Heart left ventricle (tissue), 16 donors: ENCODE data around the gene DAZAP1. TPM values are rescaled to one million over a fixed set of nuclear protein-coding genes. Genes with fewer than 3 reads are reported as not detected.
A peak's percentile ranks its signal among the peaks of the same experiment; 100 is the strongest.

Experiments
- ATAC-seq, 4 donors: fragments of 200-7000 bp; cut with Tn5 transposase; one replicate each; pipeline ENCODE4 v1.9.1; 2020 to 2022; ENCODE audit warnings: moderate library complexity in 4 of 4, mild to moderate bottlenecking in 3 of 4, moderate number of reproducible peaks in 1 of 4
- DNase-seq, 5 donors: peaks; one replicate each; pipeline ENCODE4 v3.0.0-alpha.2; 2020
- H3K27ac ChIP-seq, 12 donors: fragments of 200-600 bp; sonication (generic) in 4 of 12; one replicate each; pipeline versions ENCODE4 v1.5.0 to v1.8.0; 2016 to 2022; ENCODE audit warnings: mild to moderate bottlenecking in 2 of 12
- H3K27me3 ChIP-seq, 9 donors: fragments of 200-600 bp; sonication (generic) in 2 of 9; one replicate each; pipeline versions ENCODE4 v1.5.1 to v1.8.0; 2016 to 2022; ENCODE audit warnings: mild to moderate bottlenecking in 3 of 9
- H3K36me3 ChIP-seq, 9 donors: fragments of 200-600 bp; sonication (generic) in 2 of 9; one replicate each; pipeline versions ENCODE4 v1.5.0 to v1.8.0; 2018 to 2022; ENCODE audit warnings: mild to moderate bottlenecking in 2 of 9
- H3K4me1 ChIP-seq, 12 donors: fragments of 200-600 bp; sonication (generic) in 4 of 12; one replicate each; pipeline versions ENCODE4 v1.5.0 to v1.8.0; 2016 to 2022; ENCODE audit warnings: mild to moderate bottlenecking in 3 of 12
- H3K4me3 ChIP-seq, 12 donors: fragments of 200-600 bp; sonication (generic) in 4 of 12; one replicate each; pipeline versions ENCODE4 v1.5.0 to v1.8.0; 2017 to 2022; ENCODE audit warnings: mild to moderate bottlenecking in 9 of 12, moderate library complexity in 4 of 12
- H3K9me3 ChIP-seq, 12 donors: fragments of 200-600 bp; sonication (generic) in 4 of 12; one replicate each; pipeline versions ENCODE4 v1.5.0 to v1.8.0; 2016 to 2022; ENCODE audit warnings: mild to moderate bottlenecking in 1 of 12
- CTCF ChIP-seq, 12 donors: fragments of 200-600 bp; sonication (generic) in 4 of 12; IDR thresholded peaks; one replicate each; pipeline versions ENCODE4 v1.5.0 to v1.8.0; 2018 to 2022; ENCODE audit warnings: antibody characterized with exemption in 12 of 12, mild to moderate bottlenecking in 5 of 12
- POLR2A ChIP-seq, 2 donors: fragments of 450-650 bp; IDR thresholded peaks; one replicate each; pipeline ENCODE4 v1.6.1; 2017; ENCODE audit warnings: antibody characterized with exemption in 2 of 2, mild to moderate bottlenecking in 2 of 2, moderate library complexity in 2 of 2
- WGBS, 4 donors: extraction: QIAGEN DNeasy Blood & Tissue Kit in 2 of 4; methylation state at CpG; one replicate each; pipeline versions ENCODE4 v1.1.5 to v1.1.7; 2013 to 2018; 5-methylcytosine and 5-hydroxymethylcytosine counted together
- intact Hi-C, 10 donors: fragments of 100-400 bp; cut with DNase I; formaldehyde crosslinking; loops; one replicate each; pipeline versions ENCODE4 v1.11.1 to v1.14.2; 2022
- polyA plus RNA-seq, 2 donors: library from polyadenylated mRNA; stranded (reverse); fragments of 200-250 nt; gene quantifications; one replicate each; pipeline ENCODE4 v1.2.3, GENCODE V29; 2013
- total RNA-seq, 9 donors: library from RNA; depleted of rRNA in 2 of 9; stranded (reverse); fragments of >200 nt in 2 of 9; fragmentation: NEBNext Ultra II Directional in 3 of 9; extraction: Animal tissue kit (Norgen Biotek cat#: 25700) in 3 of 9; gene quantifications; one replicate each; pipeline versions ENCODE4 v1.1.0 to v1.2.4, GENCODE V29; 2016 to 2023
- donor health status: ischemic (EF 13 %, LVEDD 7.1; RV severe dilation, severe dysfunction).
- donor health status: healthy with polysubstance abuse.
- donor health status: DM: no; HTN: yes; CAD: no.
- donor health status: DM: no; HTN: no; CAD: no.
- donor health status: ischemic (EF 25% LVEDD 6.9; RV normal size, moderate dysfunction).
- donor health status: ischemic (EF 25% LVEDD 5.7; RV mildly dilated, moderate dysfunction).
- donor health status: healthy.
- donor health status: DM: yes; HTN: yes; CAD: no.
- donor health status: ischemic (EF 35%, LVEDD 5.7; RV mildly dilated, moderate dysfunction).
- donor health status: nonischemic (EF 11% LVEDD 7.7; RV severe dilation, severe dysfunction).
- donor health status: DM: yes; HTN: yes; CAD: no.
- donor health status: PGD.
- donor health status: ischemic (EF 29% LVEDD 5.4; RV normal size, mild dysfunction).
- donor health status: nonischemic (EF 23%, LVEDD 6.1; RV moderate dilation, normal function).

Gene DAZAP1
- total and polyA plus RNA-seq, 11 donors, result 36.8 to 128 (median 78.5) TPM

DNA sequence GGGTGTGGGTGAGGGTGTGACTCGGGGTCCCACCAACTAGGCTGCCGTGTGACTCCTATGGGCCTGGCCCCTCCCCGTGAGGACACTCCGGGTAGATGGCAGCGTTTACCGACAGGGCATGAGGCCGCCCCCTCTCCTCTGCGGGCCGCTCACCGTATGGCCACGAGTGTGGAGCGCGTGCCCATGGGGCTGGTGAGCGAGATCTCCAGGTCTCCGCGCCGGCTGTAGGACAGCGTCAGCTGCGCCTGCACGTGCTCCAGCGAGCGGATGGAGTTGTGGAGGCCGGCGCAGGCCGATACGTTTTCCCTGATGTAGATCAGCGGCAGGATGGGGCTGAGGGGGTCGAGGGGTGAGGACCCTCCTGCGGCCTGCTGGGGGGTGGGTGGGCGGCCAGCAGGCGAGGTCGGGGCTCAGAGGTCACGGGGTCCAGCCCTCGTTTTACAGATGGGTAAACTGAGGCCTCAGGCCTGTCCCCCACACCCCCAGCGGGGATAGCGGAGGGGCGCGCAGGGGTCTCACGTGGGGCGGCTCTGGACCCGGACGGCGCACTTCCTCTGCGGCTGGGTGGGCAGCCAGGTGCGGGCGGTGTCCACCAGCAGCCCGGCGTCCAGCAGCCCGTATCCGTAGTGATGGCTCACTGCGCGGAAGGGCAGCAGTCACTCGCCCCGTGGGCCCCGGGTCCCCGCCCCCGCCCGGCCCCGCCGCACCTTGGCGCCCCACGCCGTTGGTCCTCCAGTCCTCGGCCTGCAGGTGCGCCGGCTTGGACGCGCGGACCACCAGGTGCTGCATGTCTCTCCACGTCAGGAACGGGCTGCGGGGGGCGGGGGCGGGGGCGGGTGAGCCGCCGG, 76.0 kb downstream of the DAZAP1 start:
- 89 to 95% (median 90%) methylated on average over 33 to 77 of the region's 77 CpGs for WGBS, 4 donors
- Histone ChIP-seq H3K9me3 (no peaks in the 10 kb centered on the region), H3K4me3 (no peak overlapping the region), H3K27me3 (no peaks in the 10 kb centered on the region), H3K36me3 (no peaks in the 10 kb centered on the region), H3K27ac (no peak overlapping the region), H3K4me1 (peaks cover 0 to 10% (median 9%) of the 10 kb centered on the region in 12 donors)
- DNase-seq (peak in 2 of 5 donors; percentile 16 to 61), ATAC-seq (no peak)
- TF ChIP-seq POLR2A (IDR thresholded peaks at IDR 0.05), result no peak
- no peak for TF ChIP-seq CTCF (IDR thresholded peaks at IDR 0.05)
- intact Hi-C loops, result no loop called here

GRCh38 chr19:1483979-1484428, 76.6 kb downstream of the DAZAP1 start:
- H3K4me3 ChIP-seq, result no peak overlapping the region
- no peaks in the 10 kb centered on the region for H3K9me3 ChIP-seq
- H3K27me3 ChIP-seq, result no peaks in the 10 kb centered on the region
- DNase-seq, result peak in 1 of 5 donors; percentile 16
- intact Hi-C loops, result no loop called here
- no peak for ATAC-seq
- H3K4me1 ChIP-seq, result peaks cover 0 to 6% (median 5%) of the 10 kb centered on the region in 12 donors
- no peak overlapping the region for H3K27ac ChIP-seq
- H3K36me3 ChIP-seq, result no peaks in the 10 kb centered on the region
- WGBS, 4 donors, result 88 to 92% (median 90%) methylated on average over 20 to 23 of the region's 23 CpGs
- TF ChIP-seq POLR2A (IDR thresholded peaks at IDR 0.05), result no peak
- TF ChIP-seq CTCF (IDR thresholded peaks at IDR 0.05), result no peak

Other genes starting within 250 kb of the DAZAP1 start
- 10 to 100 TPM in 8 of 9 donors, 1 to 10 TPM in 1; 9.9 to 78.9 (median 20.0) TPM for gene SBNO2, start 233.3 kb upstream of the DAZAP1 start, total RNA-seq
- 10 to 100 TPM; 10.1 to 18.7 TPM for gene SBNO2, start 233.3 kb upstream of the DAZAP1 start, polyA plus RNA-seq
- gene STK11, start 201.8 kb upstream of the DAZAP1 start, total RNA-seq, result 10 to 100 TPM; 44.7 to 92.0 (median 50.7) TPM
- gene STK11, start 201.8 kb upstream of the DAZAP1 start, polyA plus RNA-seq, result 10 to 100 TPM; 49.1 to 56.4 TPM
- gene CBARP, start 169.6 kb upstream of the DAZAP1 start, total RNA-seq, result 1 to 10 TPM in 6 of 9 donors, under 1 TPM in 3; 0.60 to 2.2 (median 1.8) TPM
- gene CBARP, start 169.6 kb upstream of the DAZAP1 start, polyA plus RNA-seq, result 1 to 10 TPM; 1.0 to 1.6 TPM
- 100 to 1,000 TPM; 201 to 584 (median 450) TPM for gene ATP5F1D, start 165.8 kb upstream of the DAZAP1 start, total RNA-seq
- gene ATP5F1D, start 165.8 kb upstream of the DAZAP1 start, polyA plus RNA-seq, result 1,000 to 10,000 TPM in 1 of 2 donors, 100 to 1,000 TPM in 1; 459 to 1,034 TPM
- gene MIDN, start 159.0 kb upstream of the DAZAP1 start, total RNA-seq, result 100 to 1,000 TPM in 1 of 9 donors, 10 to 100 TPM in 8; 25.8 to 115 (median 60.5) TPM
- gene MIDN, start 159.0 kb upstream of the DAZAP1 start, polyA plus RNA-seq, result 10 to 100 TPM; 31.5 to 33.6 TPM
- gene CIRBP, start 138.3 kb upstream of the DAZAP1 start, total RNA-seq, result 100 to 1,000 TPM; 149 to 425 (median 269) TPM
- gene CIRBP, start 138.3 kb upstream of the DAZAP1 start, polyA plus RNA-seq, result 100 to 1,000 TPM; 217 to 282 TPM
- gene FAM174C, start 132.1 kb upstream of the DAZAP1 start, total RNA-seq, result 10 to 100 TPM; 11.6 to 46.7 (median 18.7) TPM
- gene FAM174C, start 132.1 kb upstream of the DAZAP1 start, polyA plus RNA-seq, result 10 to 100 TPM; 23.8 to 56.4 TPM
- gene EFNA2, start 121.7 kb upstream of the DAZAP1 start, total RNA-seq, result not detected
- not detected for gene EFNA2, start 121.7 kb upstream of the DAZAP1 start, polyA plus RNA-seq
- 100 to 1,000 TPM; 205 to 717 (median 336) TPM for gene NDUFS7, start 23.7 kb upstream of the DAZAP1 start, total RNA-seq
- 100 to 1,000 TPM; 251 to 634 TPM for gene NDUFS7, start 23.7 kb upstream of the DAZAP1 start, polyA plus RNA-seq
- 100 to 1,000 TPM in 1 of 9 donors, 10 to 100 TPM in 8; 35.9 to 167 (median 62.5) TPM for gene GAMT, start 6.0 kb upstream of the DAZAP1 start, total RNA-seq
- gene GAMT, start 6.0 kb upstream of the DAZAP1 start, polyA plus RNA-seq, result 100 to 1,000 TPM in 1 of 2 donors, 10 to 100 TPM in 1; 21.9 to 180 TPM
- 1,000 to 10,000 TPM in 2 of 9 donors, 100 to 1,000 TPM in 7; 468 to 2,348 (median 669) TPM for gene RPS15, start 30.8 kb downstream of the DAZAP1 start, total RNA-seq
- gene RPS15, start 30.8 kb downstream of the DAZAP1 start, polyA plus RNA-seq, result 1,000 to 10,000 TPM; 2,165 to 2,683 TPM
- under 1 TPM in 8 of 9 donors, not detected in 1; 0.04 to 0.72 (median 0.14) TPM for gene APC2, start 42.5 kb downstream of the DAZAP1 start, total RNA-seq
- under 1 TPM; 0.07 to 0.08 TPM for gene APC2, start 42.5 kb downstream of the DAZAP1 start, polyA plus RNA-seq
- gene C19orf25, start 71.6 kb downstream of the DAZAP1 start, total RNA-seq, result 10 to 100 TPM in 8 of 9 donors, 1 to 10 TPM in 1; 9.4 to 29.2 (median 15.7) TPM
- 10 to 100 TPM; 27.6 to 27.8 TPM for gene C19orf25, start 71.6 kb downstream of the DAZAP1 start, polyA plus RNA-seq
- gene PCSK4, start 82.8 kb downstream of the DAZAP1 start, total RNA-seq, result 1 to 10 TPM in 6 of 9 donors, under 1 TPM in 3; 0.31 to 1.9 (median 1.7) TPM
- under 1 TPM; 0.83 to 0.91 TPM for gene PCSK4, start 82.8 kb downstream of the DAZAP1 start, polyA plus RNA-seq
- gene REEP6, start 83.6 kb downstream of the DAZAP1 start, total RNA-seq, result 1 to 10 TPM; 1.9 to 6.0 (median 3.5) TPM
- gene REEP6, start 83.6 kb downstream of the DAZAP1 start, polyA plus RNA-seq, result 1 to 10 TPM; 3.6 to 4.1 TPM
- gene ADAMTSL5, start 105.4 kb downstream of the DAZAP1 start, total RNA-seq, result 10 to 100 TPM; 24.4 to 53.6 (median 33.9) TPM
- 10 to 100 TPM; 20.8 to 25.5 TPM for gene ADAMTSL5, start 105.4 kb downstream of the DAZAP1 start, polyA plus RNA-seq
- under 1 TPM in 1 of 9 donors, not detected in 8; 0.17 TPM for gene PLK5, start 116.5 kb downstream of the DAZAP1 start, total RNA-seq
- under 1 TPM in 1 of 2 donors, not detected in 1; 0.30 TPM for gene PLK5, start 116.5 kb downstream of the DAZAP1 start, polyA plus RNA-seq
- gene MEX3D, start 160.7 kb downstream of the DAZAP1 start, total RNA-seq, result 10 to 100 TPM in 4 of 9 donors, 1 to 10 TPM in 5; 6.1 to 18.6 (median 9.6) TPM
- gene MEX3D, start 160.7 kb downstream of the DAZAP1 start, polyA plus RNA-seq, result 1 to 10 TPM; 1.9 to 6.0 TPM
- gene MBD3, start 185.3 kb downstream of the DAZAP1 start, total RNA-seq, result 100 to 1,000 TPM in 2 of 9 donors, 10 to 100 TPM in 7; 38.6 to 107 (median 62.5) TPM
- gene MBD3, start 185.3 kb downstream of the DAZAP1 start, polyA plus RNA-seq, result 100 to 1,000 TPM; 110 to 146 TPM
- gene UQCR11, start 197.9 kb downstream of the DAZAP1 start, total RNA-seq, result 100 to 1,000 TPM; 170 to 982 (median 690) TPM
- gene UQCR11, start 197.9 kb downstream of the DAZAP1 start, polyA plus RNA-seq, result 100 to 1,000 TPM; 271 to 329 TPM
- gene TCF3, start 245.0 kb downstream of the DAZAP1 start, total RNA-seq, result 10 to 100 TPM; 13.2 to 38.0 (median 22.3) TPM
- gene TCF3, start 245.0 kb downstream of the DAZAP1 start, polyA plus RNA-seq, result 10 to 100 TPM; 13.4 to 40.2 TPM